Mucosa of descending colon (tissue), 3 donors: ENCODE measurements around the gene FRG2. TPM values are rescaled to one million over a fixed set of nuclear protein-coding genes. Genes with fewer than 3 reads are reported as not detected.
A peak's percentile ranks its signal among the peaks of the same experiment; 100 is the strongest.
"Not testable (repeated sequence)": the region's sequence is repeated elsewhere in the genome, so short reads cannot be mapped to it uniquely, and the experiment has no call there.

ENCODE experiments used
- ATAC-seq: fragments of 200-7000 bp; cut with Tn5 transposase; one replicate; pipeline ENCODE4 v1.9.1; 2020; ENCODE audit warnings: mild to moderate bottlenecking, moderate library complexity
- DNase-seq, 3 donors: peaks; one replicate each; pipeline ENCODE4 v3.0.0-alpha.2; 2020
- H3K36me3 ChIP-seq: fragments of 200-600 bp; one replicate; pipeline ENCODE4 v1.8.0; 2021; ENCODE audit warnings: low read depth, mild to moderate bottlenecking
- H3K4me1 ChIP-seq: fragments of 200-600 bp; one replicate; pipeline ENCODE4 v1.8.0; 2021; ENCODE audit warnings: low read depth, mild to moderate bottlenecking
- H3K4me3 ChIP-seq: fragments of 200-600 bp; one replicate; pipeline ENCODE4 v1.8.0; 2021; ENCODE audit warnings: mild to moderate bottlenecking
- H3K9me3 ChIP-seq: fragments of 200-600 bp; one replicate; pipeline ENCODE4 v1.8.0; 2021; ENCODE audit warnings: mild to moderate bottlenecking
- intact Hi-C, 2 donors: fragments of 100-400 bp; cut with DNase I in 1 of 2; cut with micrococcal nuclease in 1 of 2; formaldehyde crosslinking; loops; one replicate each; pipeline versions ENCODE4 v1.11.0 to v1.11.1; 2022; cut with DNase I, micrococcal nuclease
- total RNA-seq, 3 donors: library from RNA; stranded (reverse); fragmentation: NEBNext Ultra II Directional in 2 of 3; extraction: Animal tissue kit (Norgen Biotek cat#: 25700) in 2 of 3; gene quantifications; one replicate each; pipeline versions ENCODE4 v1.2.1 to v1.2.4, GENCODE V29; 2021 to 2023
- TF ChIP-seq, protein P1 (sequence below): fragments of 200-600 bp; IDR thresholded peaks from one replicate; pipeline ENCODE4 v1.8.0; 2022; ENCODE audit warnings: antibody characterized with exemption, mild to moderate bottlenecking
- donor health status: DM: no; HTN: no; CAD: no; lungs with moderate emphysema.
- donor health status: DM: no; HTN: no; CAD: no.
- donor health status: DM: no; HTN: yes; CAD: no.

Gene FRG2
- total RNA-seq, 3 donors from 2014 or later = not detected

DNA sequence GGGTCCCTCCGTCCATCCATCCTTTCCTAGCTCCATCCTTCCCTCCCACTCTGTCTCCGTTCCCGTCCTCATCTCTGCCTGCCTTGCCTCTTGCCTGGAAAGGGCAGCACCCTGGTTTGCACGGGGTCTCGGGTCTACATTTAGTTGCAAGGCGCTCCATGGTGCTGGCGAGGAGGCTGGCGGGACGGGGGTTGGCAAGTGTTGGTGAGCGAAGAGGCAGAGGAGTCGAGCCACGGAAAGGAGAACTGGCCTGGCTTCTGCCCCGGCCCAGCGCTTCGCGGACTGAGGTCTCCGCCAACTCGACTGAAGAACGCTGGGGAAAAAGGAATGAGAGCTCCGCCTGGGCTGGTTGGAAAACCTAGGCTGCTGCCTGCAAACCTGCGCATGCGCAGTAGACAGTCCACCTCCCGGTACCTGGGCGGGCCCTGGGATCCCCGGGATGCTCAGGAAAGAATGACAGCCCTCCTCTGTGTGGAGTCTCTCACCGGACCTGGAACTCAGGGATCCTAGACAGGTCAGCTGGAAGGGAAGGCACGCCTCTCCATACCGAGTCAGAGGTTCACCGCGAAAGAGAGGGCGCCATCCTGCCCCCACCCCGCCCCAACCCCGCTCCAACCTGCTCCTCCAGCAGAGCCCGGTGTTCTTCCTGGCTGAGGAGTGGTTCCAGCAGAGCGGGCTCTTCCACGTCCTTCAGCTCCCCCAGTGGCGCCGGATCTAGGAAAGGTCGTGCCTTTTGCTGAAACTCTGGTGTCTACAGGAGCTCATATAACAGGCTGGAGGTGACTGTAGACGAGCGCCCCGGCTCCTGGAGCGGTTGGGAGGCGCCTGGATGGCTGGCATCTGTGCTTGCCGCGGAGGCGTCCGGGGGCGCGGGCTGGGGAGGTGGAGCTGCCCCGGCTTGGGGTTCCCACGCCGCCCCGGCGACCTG is 6.0 kb downstream of the FRG2 start:
- DNase-seq (peak in 2 of 3 donors; percentile 24 to 43), ATAC-seq (peak; percentile 24)
- intact Hi-C loops = no loop called here
- TF ChIP-seq, protein P1, sequence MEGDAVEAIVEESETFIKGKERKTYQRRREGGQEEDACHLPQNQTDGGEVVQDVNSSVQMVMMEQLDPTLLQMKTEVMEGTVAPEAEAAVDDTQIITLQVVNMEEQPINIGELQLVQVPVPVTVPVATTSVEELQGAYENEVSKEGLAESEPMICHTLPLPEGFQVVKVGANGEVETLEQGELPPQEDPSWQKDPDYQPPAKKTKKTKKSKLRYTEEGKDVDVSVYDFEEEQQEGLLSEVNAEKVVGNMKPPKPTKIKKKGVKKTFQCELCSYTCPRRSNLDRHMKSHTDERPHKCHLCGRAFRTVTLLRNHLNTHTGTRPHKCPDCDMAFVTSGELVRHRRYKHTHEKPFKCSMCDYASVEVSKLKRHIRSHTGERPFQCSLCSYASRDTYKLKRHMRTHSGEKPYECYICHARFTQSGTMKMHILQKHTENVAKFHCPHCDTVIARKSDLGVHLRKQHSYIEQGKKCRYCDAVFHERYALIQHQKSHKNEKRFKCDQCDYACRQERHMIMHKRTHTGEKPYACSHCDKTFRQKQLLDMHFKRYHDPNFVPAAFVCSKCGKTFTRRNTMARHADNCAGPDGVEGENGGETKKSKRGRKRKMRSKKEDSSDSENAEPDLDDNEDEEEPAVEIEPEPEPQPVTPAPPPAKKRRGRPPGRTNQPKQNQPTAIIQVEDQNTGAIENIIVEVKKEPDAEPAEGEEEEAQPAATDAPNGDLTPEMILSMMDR = no peak
- no peaks in the 10 kb centered on the region for H3K9me3 ChIP-seq
- H3K4me1 ChIP-seq = peaks cover 3% of the 10 kb centered on the region
- H3K4me3 ChIP-seq = no peak overlapping the region
- H3K36me3 ChIP-seq = no peaks in the 10 kb centered on the region

DNA sequence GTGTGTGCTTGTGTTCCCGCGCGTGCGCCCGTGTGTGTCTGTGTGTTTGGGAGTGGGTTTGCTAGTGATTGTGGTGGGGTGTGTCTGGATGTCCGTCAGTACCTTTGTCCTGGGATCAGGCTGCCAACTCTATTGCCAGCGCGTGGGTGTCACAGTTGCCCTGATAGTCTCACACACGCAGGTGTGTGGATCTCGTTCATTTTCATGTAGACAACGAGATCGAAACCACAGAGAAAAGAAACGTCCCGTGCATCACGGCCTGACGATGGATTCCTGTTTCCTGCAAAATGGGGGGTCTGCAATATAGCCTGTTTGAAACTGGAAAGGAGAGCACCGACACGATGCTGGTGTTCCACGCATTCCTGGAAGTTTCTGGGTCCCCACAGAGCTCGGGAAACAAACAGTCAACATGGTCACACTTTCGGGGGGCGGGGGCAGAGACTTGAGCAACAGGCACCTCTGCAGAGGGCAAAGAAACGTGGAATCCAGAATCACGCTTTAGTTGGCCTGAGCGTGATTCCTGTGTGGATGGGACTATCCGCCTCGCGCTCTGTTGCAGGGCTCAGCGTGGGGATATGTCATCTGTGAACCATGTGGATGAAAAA is 7.1 kb downstream of the FRG2 start:
- intact Hi-C loops, H3K9me3 ChIP-seq, H3K36me3 ChIP-seq, H3K4me3 ChIP-seq, H3K4me1 ChIP-seq, DNase-seq, ATAC-seq: not testable (repeated sequence)

DNA sequence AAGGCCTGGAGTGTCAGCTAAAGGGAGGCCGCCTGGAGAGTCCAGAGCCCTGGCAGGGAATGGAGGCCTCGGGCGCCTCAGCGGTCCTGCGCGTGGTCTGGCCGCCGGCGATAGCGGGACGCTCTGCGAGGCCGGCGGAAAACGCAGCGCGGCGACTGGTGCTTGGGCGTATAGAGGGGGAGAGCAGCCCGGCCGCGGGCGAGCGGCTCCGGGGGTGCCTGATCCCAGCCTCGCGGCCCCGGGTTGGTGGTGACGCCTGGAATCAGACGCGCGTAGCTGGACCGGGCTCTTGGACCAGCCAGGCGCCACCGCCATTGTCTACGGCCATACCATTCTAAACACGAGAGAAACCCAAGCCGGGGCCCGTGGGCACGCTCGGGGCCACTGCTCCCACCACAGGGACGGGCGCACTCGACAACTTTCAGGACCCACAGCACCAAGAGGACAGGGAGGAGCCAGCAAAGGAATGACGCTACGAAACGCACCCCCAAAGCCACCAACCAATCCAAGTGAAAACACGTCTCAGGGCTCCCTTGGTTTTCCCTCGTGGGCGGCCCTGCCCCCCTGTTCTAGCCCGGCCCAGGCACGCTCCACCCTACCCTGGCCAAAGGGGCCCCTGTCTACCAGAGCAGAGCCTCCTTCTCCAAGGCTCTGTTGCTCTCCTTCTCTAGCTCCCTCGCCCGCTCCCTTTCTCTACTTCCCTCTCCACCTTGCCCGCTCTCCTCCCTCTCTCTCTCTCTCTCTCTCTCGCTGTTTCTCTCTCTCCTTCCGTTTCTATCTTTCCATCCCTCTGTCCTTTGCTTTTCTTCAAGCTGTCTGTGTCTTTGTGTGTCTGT is 7.8 kb downstream of the FRG2 start:
- H3K4me3 ChIP-seq = no peak overlapping the region
- DNase-seq (no peak), ATAC-seq (no peak)
- TF ChIP-seq, protein P1 = no peak
- intact Hi-C loops = no loop called here
- peaks cover 7% of the 10 kb centered on the region for H3K4me1 ChIP-seq
- H3K9me3 ChIP-seq = no peaks in the 10 kb centered on the region
- no peaks in the 10 kb centered on the region for H3K36me3 ChIP-seq

DNA sequence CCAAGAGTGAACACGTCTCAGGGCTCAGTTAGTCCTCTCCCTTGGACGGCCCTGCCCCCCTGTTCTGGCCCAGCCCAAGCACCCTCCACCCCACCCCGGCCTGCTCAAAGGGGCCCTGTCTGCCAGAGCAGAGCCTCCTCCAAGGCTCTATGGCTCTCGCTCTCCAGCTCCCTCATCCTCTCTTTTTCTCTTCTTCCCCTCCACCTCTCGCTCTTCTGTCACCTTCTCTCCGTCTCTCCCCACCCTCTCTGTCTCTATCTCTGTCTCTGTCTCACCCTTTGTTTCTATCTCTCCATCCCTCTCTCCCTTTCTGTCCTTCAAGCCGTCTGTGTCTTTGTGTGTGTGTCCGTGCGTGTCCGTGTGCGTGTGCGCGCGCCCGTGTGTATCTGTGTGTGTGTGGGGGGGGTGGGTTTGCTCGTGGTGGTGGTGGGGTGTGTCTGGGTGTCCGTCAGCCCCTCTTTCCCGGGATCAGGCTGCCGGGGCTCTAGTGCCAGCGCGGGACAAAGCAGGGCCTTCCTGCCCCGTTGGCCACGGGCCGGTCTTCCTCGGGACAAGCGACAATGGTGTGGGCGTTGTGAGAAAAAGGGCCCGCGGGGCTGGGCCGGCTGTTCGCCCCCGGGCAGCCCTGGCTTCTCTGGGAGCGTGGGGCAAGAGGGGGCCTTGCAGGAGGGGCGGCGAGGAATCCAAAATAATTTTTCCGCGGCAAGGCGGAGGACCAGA is 8.7 kb downstream of the FRG2 start:
- intact Hi-C loops = no loop called here
- no peak overlapping the region for H3K4me3 ChIP-seq
- peaks cover 7% of the 10 kb centered on the region for H3K4me1 ChIP-seq
- no peaks in the 10 kb centered on the region for H3K36me3 ChIP-seq
- no peaks in the 10 kb centered on the region for H3K9me3 ChIP-seq
- DNase-seq (no peak), ATAC-seq (no peak)
- TF ChIP-seq, protein P1 = no peak

DNA sequence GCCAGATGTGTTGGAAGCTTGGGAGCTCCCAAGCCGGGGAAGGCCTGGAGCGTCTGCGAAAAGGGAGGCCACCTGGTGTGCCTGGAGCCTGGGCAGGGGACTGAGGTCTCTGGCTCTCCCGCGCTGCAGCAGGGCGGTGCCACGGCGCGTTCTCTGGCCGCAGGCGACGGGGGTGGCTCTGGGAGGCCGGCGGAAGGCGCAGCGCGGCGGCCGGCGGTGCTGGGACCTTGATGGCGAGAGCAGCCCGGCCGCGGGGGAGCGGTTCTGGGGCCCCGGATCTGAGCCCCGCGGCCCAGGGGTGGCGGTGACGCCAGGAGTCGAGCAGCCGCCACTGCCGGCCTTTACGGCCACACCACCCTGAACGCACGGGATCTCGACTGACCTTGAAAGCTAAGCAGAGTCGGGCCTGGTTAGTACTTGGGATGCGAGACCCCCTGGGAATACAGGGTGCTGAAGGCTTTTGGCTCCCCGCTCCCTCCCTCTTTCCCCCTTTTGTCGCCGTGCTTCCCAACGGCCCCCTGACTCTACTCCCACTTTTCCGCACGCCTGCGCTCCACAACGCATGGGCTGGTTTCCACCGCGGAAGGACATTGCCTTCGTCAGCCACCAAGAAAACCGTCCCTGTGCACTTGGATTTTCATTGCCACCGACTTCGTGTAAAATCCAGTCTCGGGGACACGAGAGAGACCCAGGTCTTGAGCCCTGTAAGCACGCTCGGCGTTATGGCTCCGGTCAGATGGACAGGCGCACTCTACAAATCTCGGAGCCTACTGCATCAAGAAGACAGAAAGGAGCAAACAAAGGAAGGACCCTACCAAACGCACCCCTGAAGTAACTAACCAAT is 9.5 kb downstream of the FRG2 start:
- Histone ChIP-seq H3K9me3 (no peaks in the 10 kb centered on the region), H3K4me1 (peaks cover 7% of the 10 kb centered on the region), H3K36me3 (no peaks in the 10 kb centered on the region), H3K4me3 (no peak overlapping the region)
- TF ChIP-seq, protein P1 = no peak
- no peak for ATAC-seq
- intact Hi-C loops = no loop called here
- no peak for DNase-seq
